ENCODE data around the gene TBXAS1. TPM values are rescaled to one million over a fixed set of nuclear protein-coding genes. Genes with fewer than 3 reads are reported as not detected.

The TBXAS1 gene
- total and polyA plus RNA-seq, 2 of the 8 experiments (the other 6 are each of a cell fraction or from before 2014, with no cell fraction given) = 0.86 to 2.1 TPM

DNA sequence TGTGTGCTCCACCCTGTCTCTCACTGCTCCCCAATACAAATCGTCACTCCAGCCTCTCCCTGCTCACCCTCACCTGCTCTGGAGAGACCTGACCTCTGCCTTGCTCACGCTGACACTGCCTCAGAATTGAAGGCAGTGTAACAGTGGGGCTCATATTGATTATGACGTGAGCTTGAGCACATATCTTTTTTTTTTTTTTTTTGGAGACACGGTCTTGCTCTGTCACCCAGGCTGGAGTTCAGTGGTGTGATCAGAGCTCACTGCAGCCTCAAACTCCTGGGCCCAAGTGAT is 84.7 kb downstream of the TBXAS1 start (continued):
- no peak for TF ChIP-seq CHD1 (IDR thresholded peaks at IDR 0.05; ENCODE audit: low read depth, low read length)

Data from H1 (cell line).